ENCODE measurements around the gene KRT80.

KRT80 gene

GRCh38 chr12:52198454-52199215 is 6.8 kb upstream of the KRT80 start:
- no peak for DNase-seq (ENCODE audit: low read depth)

- DNase-seq (ENCODE audit: low read depth) = no peak
Measured at GRCh38 chr12:52197371-52198231, 5.8 kb upstream of the KRT80 start.

GRCh38 chr12:52195065-52195730 is 3.4 kb upstream of the KRT80 start:
- no peak for DNase-seq (ENCODE audit: low read depth)

GRCh38 chr12:52193991-52194390 is 2.2 kb upstream of the KRT80 start:
- DNase-seq (ENCODE audit: low read depth) = no peak

- DNase-seq (ENCODE audit: low read depth) = no peak
Measured at GRCh38 chr12:52193532-52193931, 1.7 kb upstream of the KRT80 start.

- no peak for DNase-seq (ENCODE audit: low read depth)
Measured at GRCh38 chr12:52190860-52191729, 719 bp downstream of the KRT80 start.

- DNase-seq (ENCODE audit: low read depth) = no peak
Measured at GRCh38 chr12:52189376-52190174, 2.2 kb downstream of the KRT80 start.

- DNase-seq (ENCODE audit: low read depth) = no peak
Measured at GRCh38 chr12:52188658-52189057, 3.2 kb downstream of the KRT80 start.

GRCh38 chr12:52187640-52188039 is 4.2 kb downstream of the KRT80 start:
- DNase-seq (ENCODE audit: low read depth) = no peak

- no peak for DNase-seq (ENCODE audit: low read depth)
Measured at GRCh38 chr12:52187206-52187605, 4.6 kb downstream of the KRT80 start.

- DNase-seq (ENCODE audit: low read depth) = no peak
Measured at GRCh38 chr12:52186118-52186840, 5.5 kb downstream of the KRT80 start.

GRCh38 chr12:52185400-52185967 is 6.3 kb downstream of the KRT80 start:
- DNase-seq (ENCODE audit: low read depth) = no peak

GRCh38 chr12:52184813-52185212 is 7.0 kb downstream of the KRT80 start:
- DNase-seq (ENCODE audit: low read depth) = no peak

- DNase-seq (ENCODE audit: low read depth) = no peak
Measured at GRCh38 chr12:52183971-52184370, 7.8 kb downstream of the KRT80 start.

- DNase-seq (ENCODE audit: low read depth) = no peak
Measured at GRCh38 chr12:52183544-52183910, 8.3 kb downstream of the KRT80 start.

GRCh38 chr12:52182898-52183543 is 8.8 kb downstream of the KRT80 start:
- DNase-seq (ENCODE audit: low read depth) = no peak

- no peak for DNase-seq (ENCODE audit: low read depth)
Measured at GRCh38 chr12:52182384-52182783, 9.4 kb downstream of the KRT80 start.

- DNase-seq (ENCODE audit: low read depth) = no peak
Measured at GRCh38 chr12:52181746-52182145, 10.1 kb downstream of the KRT80 start.

- DNase-seq (ENCODE audit: low read depth) = no peak
Measured at GRCh38 chr12:52180971-52181628, 10.7 kb downstream of the KRT80 start.
